Left ventricle myocardium inferior (tissue), 1 donor: ENCODE data around the gene MYO9A. TPM values are rescaled to one million over a fixed set of nuclear protein-coding genes. Genes with fewer than 3 reads are reported as not detected.

Experiments used
- DNase-seq: peaks from one replicate; pipeline ENCODE4 v3.0.0-alpha.2; 2020
- H3K27ac ChIP-seq: fragments of 200-600 bp; replicated peaks from 2 replicates; pipeline ENCODE4 v1.8.0; 2021
- H3K27me3 ChIP-seq: fragments of 200-600 bp; 2 replicates; pipeline ENCODE4 v1.8.0; 2021; ENCODE audit warnings: low read depth
- H3K36me3 ChIP-seq: fragments of 200-600 bp; 2 replicates; pipeline ENCODE4 v1.8.0; 2021
- H3K4me1 ChIP-seq: fragments of 200-600 bp; 2 replicates; pipeline ENCODE4 v1.8.0; 2021
- H3K4me3 ChIP-seq: fragments of 200-600 bp; 2 replicates; pipeline ENCODE4 v1.8.0; 2021; ENCODE audit warnings: mild to moderate bottlenecking, moderate library complexity
- H3K9me3 ChIP-seq: fragments of 200-600 bp; replicated peaks from 2 replicates; pipeline ENCODE4 v1.8.0; 2021
- CTCF ChIP-seq: fragments of 200-600 bp; IDR thresholded peaks from 2 replicates; pipeline ENCODE4 v1.8.0; 2021; ENCODE audit warnings: antibody characterized with exemption, mild to moderate bottlenecking, borderline replicate concordance
- intact Hi-C: fragments of 100-400 bp; cut with micrococcal nuclease; formaldehyde crosslinking; loops from one replicate; pipeline ENCODE4 v1.11.0; 2022
- total RNA-seq: library from RNA; stranded (reverse); fragmentation: NEBNext Ultra II Directional; extraction: Animal tissue kit (Norgen Biotek cat#: 25700); gene quantifications from one replicate; pipeline ENCODE4 v1.2.1, GENCODE V29; 2021
- donor health status: DM: no; HTN: yes; CAD: no; lungs with severe emphysema.

Gene MYO9A
- total RNA-seq, 1 donor from 2014 or later = 22.5 TPM

- H3K4me3 ChIP-seq = no peak overlapping the region
- no peak overlapping the region for H3K27ac ChIP-seq
- no peak for DNase-seq
- no peaks in the 10 kb centered on the region for H3K27me3 ChIP-seq
- H3K4me1 ChIP-seq = peaks cover 14% of the 10 kb centered on the region
- no peak for TF ChIP-seq CTCF
- H3K9me3 ChIP-seq = peaks cover 31% of the 10 kb centered on the region
- H3K36me3 ChIP-seq = peaks cover 16% of the 10 kb centered on the region
- intact Hi-C loops = no loop called here
Observed at GRCh38 chr15:71817351-71817750, 300.6 kb downstream of the MYO9A start.

GRCh38 chr15:71815301-71815700 is 302.6 kb downstream of the MYO9A start:
- H3K27ac ChIP-seq = no peak overlapping the region

GRCh38 chr15:71813723-71814470 is 304.1 kb downstream of the MYO9A start:
- intact Hi-C loops = no loop called here
- Histone ChIP-seq H3K9me3 (no peaks in the 10 kb centered on the region), H3K27me3 (no peaks in the 10 kb centered on the region), H3K4me3 (no peak overlapping the region), H3K36me3 (no peaks in the 10 kb centered on the region), H3K27ac (no peak overlapping the region), H3K4me1 (peaks cover 15% of the 10 kb centered on the region)
- no peak for DNase-seq
- TF ChIP-seq CTCF = no peak

More at GRCh38 chr15:71815301-71815700, 302.6 kb downstream of the MYO9A start:
- Histone ChIP-seq H3K4me3 (no peak overlapping the region), H3K27me3 (no peaks in the 10 kb centered on the region), H3K9me3 (peaks cover 10% of the 10 kb centered on the region), H3K4me1 (peaks cover 14% of the 10 kb centered on the region), H3K36me3 (no peaks in the 10 kb centered on the region)
- DNase-seq = no peak
- TF ChIP-seq CTCF = no peak
- intact Hi-C loops = no loop called here

- H3K36me3 ChIP-seq = no peaks in the 10 kb centered on the region
- DNase-seq = peak; percentile 48
- peak overlapping the region; percentile 61 for H3K27ac ChIP-seq
- TF ChIP-seq CTCF = no peak
- intact Hi-C loops = no loop called here
- peaks cover 5% of the 10 kb centered on the region for H3K27me3 ChIP-seq
- peaks cover 23% of the 10 kb centered on the region for H3K4me1 ChIP-seq
- no peak overlapping the region for H3K4me3 ChIP-seq
- no peaks in the 10 kb centered on the region for H3K9me3 ChIP-seq
Observed at GRCh38 chr15:71812966-71813722, 304.8 kb downstream of the MYO9A start.

- DNase-seq = no peak
- intact Hi-C loops = no loop called here
Observed at GRCh38 chr15:71811752-71812735, 305.9 kb downstream of the MYO9A start.

More at GRCh38 chr15:71811752-71812735, 305.9 kb downstream of the MYO9A start:
- H3K27ac ChIP-seq = peak overlapping the region; percentile 61
- H3K4me3 ChIP-seq = no peak overlapping the region
- H3K4me1 ChIP-seq = peaks cover 34% of the 10 kb centered on the region
- no peaks in the 10 kb centered on the region for H3K36me3 ChIP-seq
- TF ChIP-seq CTCF = no peak
- H3K9me3 ChIP-seq = no peaks in the 10 kb centered on the region
- peaks cover 11% of the 10 kb centered on the region for H3K27me3 ChIP-seq
